K562 (cell line): ENCODE measurements around the gene PARD3. TPM values are rescaled to one million over a fixed set of nuclear protein-coding genes. Genes with fewer than 3 reads are reported as not detected.

Source experiments
- ATAC-seq: fragments of 200-7000 bp; cut with Tn5 transposase; 3 replicates; pipeline ENCODE4 v1.9.1; 2020; ENCODE audit warnings: moderate library complexity
- BruUV-seq: library from RNA; stranded (reverse); fragments of 400-500 nt; replicated peaks from 2 replicates; lab custom pipeline; 2021; lab: Mats Ljungman, UMichigan
- CTCF ChIA-PET: fragments of 300-600 bp; formaldehyde crosslinking; extraction: SDS; loops from one replicate; lab custom pipeline; 2021; ENCODE audit warnings: low intra/inter-chr PET ratio; lab: Yijun Ruan, JAX
- POLR2A ChIA-PET: fragments of 300-600, 350-650 bp; sonication (Branson Sonifier 250); formaldehyde crosslinking; extraction: SDS; loops from one replicate; lab custom pipeline; 2021; ENCODE audit warnings: antibody characterized with exemption, inconsistent platforms; lab: Yijun Ruan, JAX
- DNase-seq, 4 experiments: peaks; one replicate each; pipeline versions ENCODE4 v3.0.0 to v3.0.0-alpha.2; 2011 to 2018; ENCODE audit warnings: low spot score in 3 of 4, mixed read lengths in 3 of 4; ENCODE audit errors: extremely low read depth in 1 of 4
- FAIRE-seq: peaks from 2 replicates; lab custom pipeline; 2011; peaks lifted over from hg19 to GRCh38; lab: Jason Lieb, UNC
- H2AFZ ChIP-seq: 2 replicates; pipeline ENCODE4 v1.6.0; 2011; ENCODE audit warnings: low read depth, low read length, control low read depth, inconsistent platforms
- H3K27ac ChIP-seq: fragments of 200-600 bp; 3 replicates; pipeline ENCODE4 v1.8.0; 2011; ENCODE audit warnings: low read depth, mild to moderate bottlenecking, control low read depth, inconsistent platforms, low read length, moderate library complexity, mixed read lengths; ENCODE audit errors: extremely low read depth
- H3K27me3 ChIP-seq, 2 experiments: fragments of 300-600 bp in 1 of 2; 2 replicates in 1 of 2; 3 replicates in 1 of 2; pipeline versions ENCODE4 v1.6.0 to v1.8.0; 2011; ENCODE audit warnings: inconsistent platforms in 2 of 2, low read length in 2 of 2, mild to moderate bottlenecking in 1 of 2, mixed read lengths in 1 of 2, moderate library complexity in 1 of 2; ENCODE audit not compliant: control insufficient read depth in 2 of 2, insufficient read depth in 2 of 2
- H3K36me3 ChIP-seq: fragments of 300-600 bp; 3 replicates; pipeline ENCODE4 v1.8.0; 2011; ENCODE audit warnings: mild to moderate bottlenecking, low read length, inconsistent platforms; ENCODE audit not compliant: control insufficient read depth, insufficient read depth
- H3K4me1 ChIP-seq, 2 experiments: fragments of 200-600 bp in 1 of 2; replicated peaks in 1 of 2; 2 replicates in 1 of 2; 3 replicates in 1 of 2; pipeline versions ENCODE4 v1.5.1 to v1.8.0; 2011; ENCODE audit warnings: inconsistent platforms in 2 of 2, low read length in 2 of 2, mild to moderate bottlenecking in 1 of 2, mixed read lengths in 1 of 2, moderate library complexity in 1 of 2; ENCODE audit not compliant: control insufficient read depth in 2 of 2, insufficient read depth in 2 of 2
- H3K4me2 ChIP-seq: 2 replicates; pipeline ENCODE4 v1.6.1; 2011; ENCODE audit warnings: low read length, control low read depth, inconsistent platforms, mixed read lengths; ENCODE audit not compliant: insufficient read depth
- H3K4me3 ChIP-seq: fragments of 200-600 bp; sonication (generic), shearing (Covaris generic); 2 replicates; pipeline ENCODE4 v1.5.1; 2016; ENCODE audit warnings: control low read depth, inconsistent platforms
- H3K79me2 ChIP-seq: fragments of 200-600 bp; 3 replicates; pipeline ENCODE4 v1.8.0; 2011; ENCODE audit warnings: low read length, inconsistent platforms; ENCODE audit not compliant: control insufficient read depth, insufficient read depth
- H3K9ac ChIP-seq, 2 experiments: 2 replicates each; pipeline versions ENCODE4 v1.6.0 to v1.6.1; 2011; ENCODE audit warnings: low read depth in 2 of 2, low read length in 2 of 2, control low read depth in 1 of 2, inconsistent platforms in 1 of 2, mild to moderate bottlenecking in 1 of 2, mixed read lengths in 1 of 2; ENCODE audit not compliant: insufficient read depth in 1 of 2
- H3K9me1 ChIP-seq: one replicate; pipeline ENCODE4 v1.6.0; 2011; ENCODE audit warnings: inconsistent platforms, mild to moderate bottlenecking, low read length, moderate library complexity; ENCODE audit not compliant: control insufficient read depth, insufficient read depth
- H3K9me3 ChIP-seq: replicated peaks from 2 replicates; pipeline ENCODE4 v1.5.1; 2011; ENCODE audit warnings: low read depth, low read length, inconsistent platforms; ENCODE audit not compliant: control insufficient read depth, insufficient read depth
- H4K20me1 ChIP-seq: replicated peaks from 2 replicates; pipeline ENCODE4 v1.6.1; 2011; ENCODE audit warnings: low read length, inconsistent platforms, mixed read lengths; ENCODE audit not compliant: control insufficient read depth, insufficient read depth
- ARHGAP35 ChIP-seq: fragments of 450-650 bp; IDR thresholded peaks from 2 replicates; pipeline ENCODE4 v1.6.1; 2018; ENCODE audit not compliant: partially characterized antibody
- ETV1 ChIP-seq: fragments of 450-650 bp; conservative IDR thresholded peaks from 2 replicates; pipeline ENCODE4 v1.6.1; 2016; ENCODE audit warnings: missing genetic modification characterization, control low read depth, low read depth, missing compliant biosample characterization
- FOXP1 ChIP-seq: sonication (generic); formaldehyde crosslinking; IDR thresholded peaks from 2 replicates; pipeline ENCODE4 v1.8.0; 2022; ENCODE audit warnings: mild to moderate bottlenecking, missing genetic modification reagents
- HNRNPLL ChIP-seq: fragments of 200-400 bp; formaldehyde crosslinking; IDR thresholded peaks from 2 replicates; pipeline ENCODE4 v1.6.1; 2017; ENCODE audit warnings: low read length, low read depth, mild to moderate bottlenecking; ENCODE audit not compliant: poor library complexity, severe bottlenecking
- L3MBTL2 ChIP-seq: fragments of 450-650 bp; IDR thresholded peaks from 2 replicates; pipeline ENCODE4 v1.6.1; 2016; ENCODE audit warnings: mild to moderate bottlenecking, moderate library complexity
- LCOR ChIP-seq: sonication (generic); formaldehyde crosslinking; IDR thresholded peaks from 2 replicates; pipeline ENCODE4 v1.8.0; 2022; ENCODE audit warnings: mild to moderate bottlenecking, missing genetic modification reagents
- MCM3 ChIP-seq: fragments of 450-650 bp; IDR thresholded peaks from 2 replicates; pipeline ENCODE4 v1.6.1; 2016
- PREB ChIP-seq: sonication (generic); formaldehyde crosslinking; IDR thresholded peaks from 2 replicates; pipeline ENCODE4 v1.8.1; 2023; ENCODE audit warnings: mild to moderate bottlenecking, missing genetic modification reagents
- PURB ChIP-seq: sonication (generic); formaldehyde crosslinking; IDR thresholded peaks from 2 replicates; pipeline ENCODE4 v1.9.0; 2021; ENCODE audit warnings: low read depth, mild to moderate bottlenecking, missing genetic modification reagents
- RBM17 ChIP-seq: fragments of 200-400 bp; formaldehyde crosslinking; IDR thresholded peaks from 2 replicates; pipeline ENCODE4 v1.6.1; 2017; ENCODE audit warnings: low read depth, mild to moderate bottlenecking, low read length, borderline replicate concordance
- SMC3 ChIP-seq: conservative IDR thresholded peaks from 2 replicates; pipeline ENCODE4 v1.6.1; 2011; ENCODE audit warnings: low read depth, low read length, improper control_type of control experiment; ENCODE audit not compliant: insufficient read depth
- TFAP4 ChIP-seq: sonication (generic); formaldehyde crosslinking; IDR thresholded peaks from 2 replicates; pipeline ENCODE4 v1.8.0; 2022; ENCODE audit warnings: missing genetic modification reagents, mild to moderate bottlenecking, moderate library complexity, borderline replicate concordance
- ZBTB26 ChIP-seq: fragments of 450-650 bp; formaldehyde crosslinking; IDR thresholded peaks from 2 replicates; pipeline ENCODE4 v1.4.0; 2022; ENCODE audit warnings: missing genetic modification characterization
- ZEB2 ChIP-seq: fragments of 450-650 bp; IDR thresholded peaks from 2 replicates; pipeline ENCODE4 v1.6.1; 2016
- WGBS: fragments of 100-300 bp; shearing (Covaris generic); methylation state at CpG from one replicate; pipeline ENCODE4 v1.1.6; 2016; ENCODE audit warnings: low coverage, mixed read lengths; ENCODE audit not compliant: insufficient coverage; ENCODE audit errors: missing lambda C conversion rate; 5-methylcytosine and 5-hydroxymethylcytosine counted together
- in situ Hi-C: fragments of 300-500 bp; cut with MboI; formaldehyde crosslinking; loops from 4 replicates; pipeline ENCODE4 v1.15.0; 2018; ENCODE audit warnings: inconsistent platforms, mixed read lengths
- intact Hi-C: fragments of 100-400 bp; cut with micrococcal nuclease; formaldehyde crosslinking; loops from 2 replicates; pipeline ENCODE4 v1.14.2; 2022
- polyA plus RNA-seq, 8 experiments: library from polyadenylated mRNA; depleted of rRNA in 4 of 8; stranded (reverse) in 5 of 8; unstranded in 3 of 8; fragments of >200 nt; fragmentation: Nextera tagmentation in 2 of 8; fragmentation: Illumina TruSeq in 1 of 8; extraction: Ambion mirVana in 2 of 8; extraction: Trizol in 1 of 8; gene quantifications; 2 replicates each; pipeline versions ENCODE4 v1.2.1 to v1.2.3, GENCODE V29; 2011 to 2014; ENCODE audit warnings: inconsistent platforms in 1 of 8, missing spikeins in 1 of 8
- total RNA-seq, 7 experiments: library from RNA; depleted of rRNA in 6 of 7; stranded (reverse); fragments of >200 nt in 6 of 7; fragmentation: Illumina TruSeq in 2 of 7; extraction: Trizol in 2 of 7; gene quantifications; 2 replicates each; pipeline versions ENCODE4 v1.2.1 to v1.2.3, GENCODE V29; 2011 to 2021; ENCODE audit warnings: low replicate concordance in 1 of 7
- TF ChIP-seq, protein P1 (sequence below): sonication (generic); formaldehyde crosslinking; IDR thresholded peaks from 2 replicates; pipeline ENCODE4 v1.8.1; 2023; ENCODE audit warnings: mild to moderate bottlenecking, missing genetic modification reagents

Gene PARD3
- total and polyA plus RNA-seq, 9 of the 15 experiments (the other 6 are each of a cell fraction or from before 2014, with no cell fraction given) = 2.7 to 11.7 (median 7.7) TPM

- Histone ChIP-seq H3K4me1 (no peaks in the 10 kb centered on the region), H3K36me3 (no peaks in the 10 kb centered on the region), H2AFZ (no peak overlapping the region), H3K9me3 (no peaks in the 10 kb centered on the region), H4K20me1 (no peaks in the 10 kb centered on the region)
- no TSS peak for BruUV-seq
- in situ Hi-C loops = no loop called here
- TF ChIP-seq HNRNPLL (no peak), ZEB2 (no peak), ZBTB26 (no peak), PREB (CRISPR knock-in tag) (no peak), MCM3 (no peak), SMC3 (no peak), FOXP1 (CRISPR knock-in tag) (no peak), ETV1 (no peak), LCOR (no peak), RBM17 (no peak), L3MBTL2 (no peak), TFAP4 (CRISPR knock-in tag) (no peak), PURB (CRISPR knock-in tag) (no peak), ARHGAP35 (no peak)
- TF ChIP-seq, protein P1, sequence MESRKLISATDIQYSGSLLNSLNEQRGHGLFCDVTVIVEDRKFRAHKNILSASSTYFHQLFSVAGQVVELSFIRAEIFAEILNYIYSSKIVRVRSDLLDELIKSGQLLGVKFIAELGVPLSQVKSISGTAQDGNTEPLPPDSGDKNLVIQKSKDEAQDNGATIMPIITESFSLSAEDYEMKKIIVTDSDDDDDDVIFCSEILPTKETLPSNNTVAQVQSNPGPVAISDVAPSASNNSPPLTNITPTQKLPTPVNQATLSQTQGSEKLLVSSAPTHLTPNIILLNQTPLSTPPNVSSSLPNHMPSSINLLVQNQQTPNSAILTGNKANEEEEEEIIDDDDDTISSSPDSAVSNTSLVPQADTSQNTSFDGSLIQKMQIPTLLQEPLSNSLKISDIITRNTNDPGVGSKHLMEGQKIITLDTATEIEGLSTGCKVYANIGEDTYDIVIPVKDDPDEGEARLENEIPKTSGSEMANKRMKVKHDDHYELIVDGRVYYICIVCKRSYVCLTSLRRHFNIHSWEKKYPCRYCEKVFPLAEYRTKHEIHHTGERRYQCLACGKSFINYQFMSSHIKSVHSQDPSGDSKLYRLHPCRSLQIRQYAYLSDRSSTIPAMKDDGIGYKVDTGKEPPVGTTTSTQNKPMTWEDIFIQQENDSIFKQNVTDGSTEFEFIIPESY (CRISPR knock-in tag) = no peak
- TF ChIP-seq, all 486 proteins: peak for 0
- DNase-seq (no peak), FAIRE-seq (no peak), ATAC-seq (no peak)
- intact Hi-C loops = no loop called here
- H3K4me2 ChIP-seq = no peak overlapping the region
- no peak overlapping the region for H3K4me3 ChIP-seq
- no peak overlapping the region for H3K27ac ChIP-seq
- no peak overlapping the region for H3K9ac ChIP-seq
- no peaks in the 10 kb centered on the region for H3K9me1 ChIP-seq
- WGBS = 14% methylated on average over 4 of the region's 4 CpGs
- ChIA-PET POLR2A (no interaction called here), CTCF (no interaction called here)
- no peaks in the 10 kb centered on the region for H3K27me3 ChIP-seq
- H3K79me2 ChIP-seq = no peaks in the 10 kb centered on the region
These were observed 430.7 kb downstream of the PARD3 start for GRCh38 chr10:34384372-34384771.
